ENCODE results near the gene CDKN1A.

CDKN1A gene

GRCh38 chr6:36679043-36679833, 724 bp downstream of the CDKN1A start:
- Histone ChIP-seq H3K9ac (ENCODE audit: low read length in 2 of 2) (peak overlapping the region; percentile 94 to 99), H3K27ac (ENCODE audit: low read length) (peak overlapping the region; percentile 92), H3K27me3 (ENCODE audit: control insufficient read depth in 1 of 2, insufficient read depth in 2 of 2, low read length in 2 of 2) (no peaks in the 10 kb centered on the region), H3K9me3 (ENCODE audit: control insufficient read depth in 2 of 2, low read length in 2 of 2) (no peaks in the 10 kb centered on the region), H3K4me3 (ENCODE audit: low read length in 2 of 2) (peak overlapping the region; percentile 90 to 98), H3K4me1 (ENCODE audit: control insufficient read depth, insufficient read depth, low read length) (peaks cover 38% of the 10 kb centered on the region), H3K36me3 (ENCODE audit: control insufficient read depth in 2 of 2, insufficient read depth in 2 of 2, low read length in 2 of 2) (peaks cover 3 to 18% of the 10 kb centered on the region in 2 donors)

DNA sequence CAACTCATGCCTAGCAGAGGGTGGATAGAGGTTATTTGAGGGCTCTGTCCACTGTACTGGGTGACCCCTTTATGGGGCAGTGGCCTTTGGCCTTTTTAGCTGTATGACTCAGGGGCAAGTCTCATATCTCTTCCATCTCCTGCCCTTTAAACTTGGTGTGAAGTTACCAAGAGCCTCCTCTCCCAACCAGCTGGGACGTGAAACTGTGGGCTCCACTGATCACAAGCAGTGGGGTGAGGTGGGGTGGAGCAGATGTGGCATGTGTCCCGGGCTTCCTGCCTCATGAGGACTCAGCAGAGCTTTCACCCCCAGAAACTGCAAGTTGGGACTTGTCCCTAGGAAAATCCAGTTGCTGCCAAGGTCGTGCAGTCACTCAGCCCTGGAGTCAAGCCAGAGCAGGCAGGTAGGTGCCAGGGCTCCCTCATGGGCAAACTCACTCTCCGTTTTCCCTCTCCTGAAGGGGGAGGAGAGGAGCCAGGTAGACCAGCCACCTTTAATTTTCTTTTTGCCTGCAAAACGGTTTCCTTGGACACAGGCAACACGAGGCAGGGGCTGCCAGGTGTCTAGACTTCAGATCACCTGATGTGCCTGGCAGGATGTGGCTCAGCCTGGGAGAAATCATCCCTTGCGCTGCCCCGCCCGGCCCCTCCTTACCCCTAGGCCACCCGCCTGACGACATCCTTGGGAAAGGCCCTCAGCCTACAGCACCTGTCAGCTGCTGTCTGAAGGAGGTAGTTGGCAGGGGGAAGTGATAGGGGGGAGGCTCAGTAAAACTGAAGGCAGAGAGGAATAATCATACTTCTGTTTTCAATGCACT, 4.0 kb downstream of the CDKN1A start:
- H3K27ac ChIP-seq (ENCODE audit: low read length): no peak overlapping the region
- peaks cover 32% of the 10 kb centered on the region for H3K4me1 ChIP-seq (ENCODE audit: control insufficient read depth, insufficient read depth, low read length)
- H3K9ac ChIP-seq (ENCODE audit: low read length in 2 of 2): no peak overlapping the region

GRCh38 chr6:36683145-36683655, 4.7 kb downstream of the CDKN1A start:
- Histone ChIP-seq H3K4me1 (ENCODE audit: control insufficient read depth, insufficient read depth, low read length) (peaks cover 26% of the 10 kb centered on the region), H3K27me3 (ENCODE audit: control insufficient read depth in 1 of 2, insufficient read depth in 2 of 2, low read length in 2 of 2) (no peaks in the 10 kb centered on the region), H3K4me3 (ENCODE audit: low read length in 2 of 2) (no peak overlapping the region), H3K27ac (ENCODE audit: low read length) (no peak overlapping the region), H3K36me3 (ENCODE audit: control insufficient read depth in 2 of 2, insufficient read depth in 2 of 2, low read length in 2 of 2) (peaks cover 21 to 44% of the 10 kb centered on the region in 2 donors), H3K9ac (ENCODE audit: low read length in 2 of 2) (no peak overlapping the region), H3K9me3 (ENCODE audit: control insufficient read depth in 2 of 2, low read length in 2 of 2) (no peaks in the 10 kb centered on the region)

More for the DNA sequence above, 4.0 kb downstream of the CDKN1A start:
- Histone ChIP-seq H3K36me3 (ENCODE audit: control insufficient read depth in 2 of 2, insufficient read depth in 2 of 2, low read length in 2 of 2) (peaks cover 21 to 44% of the 10 kb centered on the region in 2 donors), H3K9me3 (ENCODE audit: control insufficient read depth in 2 of 2, low read length in 2 of 2) (no peaks in the 10 kb centered on the region), H3K4me3 (ENCODE audit: low read length in 2 of 2) (peak overlapping the region in 1 of 2 donors; percentile 15), H3K27me3 (ENCODE audit: control insufficient read depth in 1 of 2, insufficient read depth in 2 of 2, low read length in 2 of 2) (no peaks in the 10 kb centered on the region)

DNA sequence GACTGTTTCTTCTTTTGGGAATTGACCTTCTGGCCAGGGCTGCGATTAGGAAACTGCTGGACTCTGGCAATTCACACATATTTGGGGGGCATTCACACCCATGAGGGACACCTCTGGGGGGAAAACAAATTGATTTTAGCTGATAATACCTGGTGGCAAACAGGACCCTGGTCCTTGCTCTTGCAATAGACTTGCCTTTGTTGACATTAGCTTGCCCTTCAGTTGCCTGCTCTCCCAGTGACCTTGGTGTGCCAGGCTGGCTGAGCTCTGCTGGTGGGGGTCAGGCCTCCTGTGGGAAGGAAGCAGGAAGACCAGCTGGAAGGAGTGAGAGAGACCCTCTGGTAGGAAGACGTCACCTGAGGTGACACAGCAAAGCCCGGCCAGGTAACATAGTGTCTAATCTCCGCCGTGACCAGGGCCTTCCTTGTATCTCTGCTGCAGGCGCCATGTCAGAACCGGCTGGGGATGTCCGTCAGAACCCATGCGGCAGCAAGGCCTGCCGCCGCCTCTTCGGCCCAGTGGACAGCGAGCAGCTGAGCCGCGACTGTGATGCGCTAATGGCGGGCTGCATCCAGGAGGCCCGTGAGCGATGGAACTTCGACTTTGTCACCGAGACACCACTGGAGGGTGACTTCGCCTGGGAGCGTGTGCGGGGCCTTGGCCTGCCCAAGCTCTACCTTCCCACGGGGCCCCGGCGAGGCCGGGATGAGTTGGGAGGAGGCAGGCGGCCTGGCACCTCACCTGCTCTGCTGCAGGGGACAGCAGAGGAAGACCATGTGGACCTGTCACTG, 5.3 kb downstream of the CDKN1A start:
- Histone ChIP-seq H3K4me3 (ENCODE audit: low read length in 2 of 2) (no peak overlapping the region), H3K9ac (ENCODE audit: low read length in 2 of 2) (no peak overlapping the region), H3K9me3 (ENCODE audit: control insufficient read depth in 2 of 2, low read length in 2 of 2) (no peaks in the 10 kb centered on the region), H3K36me3 (ENCODE audit: control insufficient read depth in 2 of 2, insufficient read depth in 2 of 2, low read length in 2 of 2) (peaks cover 21 to 44% of the 10 kb centered on the region in 2 donors), H3K4me1 (ENCODE audit: control insufficient read depth, insufficient read depth, low read length) (peaks cover 22% of the 10 kb centered on the region), H3K27me3 (ENCODE audit: control insufficient read depth in 1 of 2, insufficient read depth in 2 of 2, low read length in 2 of 2) (no peaks in the 10 kb centered on the region), H3K27ac (ENCODE audit: low read length) (no peak overlapping the region)

GRCh38 chr6:36684447-36684812, 5.9 kb downstream of the CDKN1A start:
- H3K27me3 ChIP-seq (ENCODE audit: control insufficient read depth in 1 of 2, insufficient read depth in 2 of 2, low read length in 2 of 2): no peaks in the 10 kb centered on the region
- H3K4me1 ChIP-seq (ENCODE audit: control insufficient read depth, insufficient read depth, low read length): peaks cover 17% of the 10 kb centered on the region
- H3K4me3 ChIP-seq (ENCODE audit: low read length in 2 of 2): no peak overlapping the region
- no peak overlapping the region for H3K27ac ChIP-seq (ENCODE audit: low read length)
- no peak overlapping the region for H3K9ac ChIP-seq (ENCODE audit: low read length in 2 of 2)
- peaks cover 21 to 44% of the 10 kb centered on the region in 2 donors for H3K36me3 ChIP-seq (ENCODE audit: control insufficient read depth in 2 of 2, insufficient read depth in 2 of 2, low read length in 2 of 2)
- H3K9me3 ChIP-seq (ENCODE audit: control insufficient read depth in 2 of 2, low read length in 2 of 2): no peaks in the 10 kb centered on the region

DNA sequence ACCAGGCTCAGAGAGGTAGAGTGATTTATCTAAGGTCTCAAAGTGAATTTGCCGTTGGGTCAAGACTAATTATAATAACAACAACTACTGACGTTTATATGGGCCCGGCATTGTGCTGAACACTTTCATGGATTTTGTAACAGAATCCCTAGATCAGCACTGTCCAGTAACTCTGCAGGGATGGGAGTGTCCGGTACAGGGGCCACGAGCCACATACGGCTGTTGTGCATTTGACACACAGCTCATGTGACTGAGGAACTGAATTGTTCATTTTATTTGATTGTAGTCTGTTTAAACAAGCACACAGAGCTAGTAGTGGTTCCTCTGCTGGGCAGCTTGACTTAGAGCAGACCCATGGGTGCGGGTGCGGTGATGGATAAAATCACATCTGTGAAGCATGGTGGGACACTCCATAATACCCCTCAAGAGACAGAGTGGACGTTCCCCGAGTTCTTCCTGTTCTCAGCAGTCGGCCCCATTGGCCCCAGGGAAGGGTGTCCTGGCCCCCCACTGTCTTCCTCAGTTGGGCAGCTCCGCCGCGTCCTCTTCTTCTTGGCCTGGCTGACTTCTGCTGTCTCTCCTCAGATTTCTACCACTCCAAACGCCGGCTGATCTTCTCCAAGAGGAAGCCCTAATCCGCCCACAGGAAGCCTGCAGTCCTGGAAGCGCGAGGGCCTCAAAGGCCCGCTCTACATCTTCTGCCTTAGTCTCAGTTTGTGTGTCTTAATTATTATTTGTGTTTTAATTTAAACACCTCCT, 6.8 kb downstream of the CDKN1A start:
- Histone ChIP-seq H3K36me3 (ENCODE audit: control insufficient read depth in 2 of 2, insufficient read depth in 2 of 2, low read length in 2 of 2) (peaks cover 21 to 44% of the 10 kb centered on the region in 2 donors), H3K27ac (ENCODE audit: low read length) (no peak overlapping the region)

GRCh38 chr6:36685926-36686667, 7.6 kb downstream of the CDKN1A start:
- Histone ChIP-seq H3K4me1 (ENCODE audit: control insufficient read depth, insufficient read depth, low read length) (peaks cover 12% of the 10 kb centered on the region), H3K27me3 (ENCODE audit: control insufficient read depth in 1 of 2, insufficient read depth in 2 of 2, low read length in 2 of 2) (no peaks in the 10 kb centered on the region), H3K9me3 (ENCODE audit: control insufficient read depth in 2 of 2, low read length in 2 of 2) (no peaks in the 10 kb centered on the region), H3K9ac (ENCODE audit: low read length in 2 of 2) (no peak overlapping the region), H3K27ac (ENCODE audit: low read length) (no peak overlapping the region), H3K4me3 (ENCODE audit: low read length in 2 of 2) (no peak overlapping the region), H3K36me3 (ENCODE audit: control insufficient read depth in 2 of 2, insufficient read depth in 2 of 2, low read length in 2 of 2) (peaks cover 21 to 44% of the 10 kb centered on the region in 2 donors)

More for the DNA sequence above, 6.8 kb downstream of the CDKN1A start:
- H3K9ac ChIP-seq (ENCODE audit: low read length in 2 of 2): no peak overlapping the region
- no peaks in the 10 kb centered on the region for H3K9me3 ChIP-seq (ENCODE audit: control insufficient read depth in 2 of 2, low read length in 2 of 2)
- no peak overlapping the region for H3K4me3 ChIP-seq (ENCODE audit: low read length in 2 of 2)
- peaks cover 12% of the 10 kb centered on the region for H3K4me1 ChIP-seq (ENCODE audit: control insufficient read depth, insufficient read depth, low read length)
- no peaks in the 10 kb centered on the region for H3K27me3 ChIP-seq (ENCODE audit: control insufficient read depth in 1 of 2, insufficient read depth in 2 of 2, low read length in 2 of 2)

GRCh38 chr6:36686668-36687513, 8.4 kb downstream of the CDKN1A start:
- H3K36me3 ChIP-seq (ENCODE audit: control insufficient read depth in 2 of 2, insufficient read depth in 2 of 2, low read length in 2 of 2): peaks cover 21 to 44% of the 10 kb centered on the region in 2 donors
- no peak overlapping the region for H3K9ac ChIP-seq (ENCODE audit: low read length in 2 of 2)
- no peak overlapping the region for H3K27ac ChIP-seq (ENCODE audit: low read length)
- no peaks in the 10 kb centered on the region for H3K9me3 ChIP-seq (ENCODE audit: control insufficient read depth in 2 of 2, low read length in 2 of 2)
- peaks cover 12% of the 10 kb centered on the region for H3K4me1 ChIP-seq (ENCODE audit: control insufficient read depth, insufficient read depth, low read length)
- H3K27me3 ChIP-seq (ENCODE audit: control insufficient read depth in 1 of 2, insufficient read depth in 2 of 2, low read length in 2 of 2): no peaks in the 10 kb centered on the region
- no peak overlapping the region for H3K4me3 ChIP-seq (ENCODE audit: low read length in 2 of 2)

Data from stomach smooth muscle (tissue), 2 donors.